Measurements from ENCODE around the gene KRT9. TPM values are rescaled to one million over a fixed set of nuclear protein-coding genes. Genes with fewer than 3 reads are reported as not detected.

KRT9 gene
- total and polyA plus RNA-seq, 2 of the 13 experiments (the other 11 are each of a cell fraction or from before 2014, with no cell fraction given): not detected

DNA sequence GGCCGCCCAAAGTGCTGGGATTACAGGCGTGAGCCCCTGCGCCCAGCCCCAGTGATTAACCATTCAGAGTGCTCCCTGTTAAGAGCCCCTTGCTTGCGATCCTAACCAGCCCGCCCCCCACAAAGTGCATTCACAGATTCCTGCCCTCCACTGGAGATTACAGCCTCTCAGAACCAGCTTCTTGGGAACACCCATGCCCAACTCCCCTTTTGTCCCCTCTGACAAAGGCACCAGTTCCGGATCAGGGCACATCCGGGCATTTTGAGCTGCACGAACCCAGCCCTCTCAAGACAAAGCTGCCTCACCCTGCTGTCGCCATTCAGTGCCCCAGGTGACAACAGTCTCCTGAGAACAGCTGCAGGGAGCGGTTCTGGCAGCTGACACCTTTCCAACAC is 42.9 kb downstream of the KRT9 start (continued):
- TF ChIP-seq, protein P1, sequence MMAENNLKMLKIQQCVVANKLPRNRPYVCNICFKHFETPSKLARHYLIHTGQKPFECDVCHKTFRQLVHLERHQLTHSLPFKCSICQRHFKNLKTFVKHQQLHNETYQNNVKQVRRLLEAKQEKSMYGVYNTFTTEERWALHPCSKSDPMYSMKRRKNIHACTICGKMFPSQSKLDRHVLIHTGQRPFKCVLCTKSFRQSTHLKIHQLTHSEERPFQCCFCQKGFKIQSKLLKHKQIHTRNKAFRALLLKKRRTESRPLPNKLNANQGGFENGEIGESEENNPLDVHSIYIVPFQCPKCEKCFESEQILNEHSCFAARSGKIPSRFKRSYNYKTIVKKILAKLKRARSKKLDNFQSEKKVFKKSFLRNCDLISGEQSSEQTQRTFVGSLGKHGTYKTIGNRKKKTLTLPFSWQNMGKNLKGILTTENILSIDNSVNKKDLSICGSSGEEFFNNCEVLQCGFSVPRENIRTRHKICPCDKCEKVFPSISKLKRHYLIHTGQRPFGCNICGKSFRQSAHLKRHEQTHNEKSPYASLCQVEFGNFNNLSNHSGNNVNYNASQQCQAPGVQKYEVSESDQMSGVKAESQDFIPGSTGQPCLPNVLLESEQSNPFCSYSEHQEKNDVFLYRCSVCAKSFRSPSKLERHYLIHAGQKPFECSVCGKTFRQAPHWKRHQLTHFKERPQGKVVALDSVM (CRISPR knock-in tag; IDR thresholded peaks at IDR 0.05): 0 out of 2 replicates have a peak, but pooled peaks have one; percentile 2
- TF ChIP-seq ZSCAN31 (CRISPR knock-in tag; IDR thresholded peaks at IDR 0.05; ENCODE audit: low read depth) (no peak), ERF (CRISPR knock-in tag; IDR thresholded peaks at IDR 0.05) (peak; percentile 3; the same call in 1 of the 2 replicates)

DNA sequence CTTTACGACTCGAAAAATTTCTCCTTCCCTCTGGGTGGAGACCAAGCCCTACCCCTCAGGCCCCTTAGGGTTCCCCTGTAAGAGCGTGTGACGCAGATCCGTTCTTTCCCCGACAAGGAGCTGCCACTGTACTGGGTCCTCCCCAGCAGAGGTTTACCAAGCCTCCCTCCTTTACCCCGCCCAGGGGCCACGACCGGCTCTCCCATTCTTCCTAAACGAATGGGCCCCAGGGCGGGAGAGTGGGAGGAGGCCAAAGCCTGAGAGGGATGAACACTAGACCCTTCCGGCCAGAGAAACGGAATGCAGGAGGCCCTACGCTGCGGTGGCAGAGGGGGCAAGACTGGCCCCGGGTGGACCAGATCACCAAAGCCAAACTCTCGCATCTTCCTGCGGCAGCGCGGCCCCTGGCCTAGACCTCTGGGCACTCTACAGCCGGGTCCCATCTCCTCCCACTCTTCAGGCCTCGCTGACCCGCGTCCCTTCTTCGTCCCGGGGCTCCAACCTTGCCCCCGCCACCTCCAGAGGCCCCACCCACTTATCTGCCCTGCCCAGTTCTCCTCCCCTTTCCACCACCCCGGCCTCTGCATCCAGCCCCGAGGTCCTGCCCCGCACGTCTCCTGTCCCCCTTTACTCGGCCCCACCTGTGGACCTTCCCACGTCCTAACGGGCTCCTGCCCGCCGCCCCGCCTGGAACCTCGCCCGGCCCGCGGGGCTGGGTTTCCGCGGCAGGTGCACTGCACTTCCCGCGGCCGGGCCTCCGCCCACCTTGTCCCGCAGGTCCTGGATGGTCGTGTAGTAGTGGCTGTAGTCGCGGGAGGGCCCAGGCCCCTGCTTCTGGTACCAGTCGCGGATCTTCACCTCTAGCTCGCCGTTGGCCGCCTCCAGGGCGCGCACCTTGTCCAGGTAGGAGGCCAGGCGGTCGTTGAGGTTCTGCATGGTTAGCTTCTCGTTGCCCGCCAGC is 44.5 kb downstream of the KRT9 start:
- H2AFZ ChIP-seq (ENCODE audit: low read length): no peak overlapping the region
- ChIA-PET POLR2A (interaction anchor here (0.8 to 3.3 kb wide), 14 partner anchors 10 to 978 kb away, joined by 3 to 26 read pairs (median 4); no protein-coding TSS in a partner anchor), CTCF (ENCODE audit: low intra/inter-chr PET ratio, low total read pairs) (interaction anchor here (1.0 kb wide), 1 partner anchor 22 kb away, joined by 5 read pairs; no protein-coding TSS in a partner anchor)
- ATAC-seq (peak; percentile 20), FAIRE-seq (no peak), DNase-seq (ENCODE audit: low spot score) (no peak)
- H3K4me2 ChIP-seq (ENCODE audit: low read depth, low read length): peak overlapping the region; percentile 84
- H3K9ac ChIP-seq (ENCODE audit: insufficient read depth, low read depth, low read length): peak overlapping the region; percentile 68
- H3K27me3 ChIP-seq (ENCODE audit: control insufficient read depth in 1 of 2, insufficient read depth in 2 of 2, low read length in 2 of 2): peaks cover 0 to 3% of the 10 kb centered on the region in 2 experiments; a peak in 1 of 5 replicates
- peaks cover 7% of the 10 kb centered on the region for H3K79me2 ChIP-seq (ENCODE audit: insufficient read depth, low read length)
- H3K27ac ChIP-seq (ENCODE audit: extremely low read length, insufficient read depth, low read length): peak overlapping the region; percentile 5
- H3K9me3 ChIP-seq (ENCODE audit: low read length): no peaks in the 10 kb centered on the region
- intact Hi-C loops (cut with micrococcal nuclease; ENCODE audit: unreplicated experiment): loop anchor here (10.0 kb wide), 1 partner anchor 623 kb away; no protein-coding TSS in a partner anchor
- TSS peak; percentile 79 for BruUV-seq (replicated peaks)
- H3K4me1 ChIP-seq (ENCODE audit: insufficient read depth, low read length): peaks cover 70% of the 10 kb centered on the region
- in situ Hi-C loops (cut with HindIII; ENCODE audit: extremely low pct_ligation_motif_present, low pct_unique_long_range_greater_than_20kb): no loop called here
- H3K4me3 ChIP-seq (replicated peaks in 1 of 3; ENCODE audit: insufficient read depth in 1 of 3, low read depth in 2 of 3, low read length in 3 of 3): peak overlapping the region; percentile 73 to 88 (median 84)
- peaks cover 0 to 2% of the 10 kb centered on the region in 2 experiments; a peak in 1 of 5 replicates for H3K36me3 ChIP-seq (replicated peaks in 1 of 2; ENCODE audit: control insufficient read depth in 1 of 2, insufficient read depth in 2 of 2, low read length in 2 of 2)
- WGBS (ENCODE audit: low lambda C conversion rate): 9% methylated on average over 58 of the region's 62 CpGs
- no peaks in the 10 kb centered on the region for H4K20me1 ChIP-seq (ENCODE audit: insufficient read depth, low read length)
- TF ChIP-seq CREB1 (IDR thresholded peaks at IDR 0.05) (no peak), CREB1 (CRISPR knock-in tag; IDR thresholded peaks at IDR 0.05) (no peak), MTA1 (CRISPR knock-in tag; IDR thresholded peaks at IDR 0.05; ENCODE audit: borderline replicate concordance) (no peak; the same call in 1 of the 2 replicates), ERF (CRISPR knock-in tag; IDR thresholded peaks at IDR 0.05) (no peak), ISX (CRISPR knock-in tag; conservative IDR thresholded peaks at IDR 0.05) (no peak), BRD4 (CRISPR knock-in tag; IDR thresholded peaks at IDR 0.05) (no peak), GZF1 (CRISPR knock-in tag; IDR thresholded peaks at IDR 0.05) (no peak), GTF3A (CRISPR knock-in tag; conservative IDR thresholded peaks at IDR 0.05) (no peak), ZNF232 (CRISPR knock-in tag; IDR thresholded peaks at IDR 0.05; ENCODE audit: borderline replicate concordance) (no peak), SMARCE1 (IDR thresholded peaks at IDR 0.05; ENCODE audit: borderline replicate concordance) (no peak), AHR (CRISPR knock-in tag; IDR thresholded peaks at IDR 0.05) (no peak)
- TF ChIP-seq, protein P2, sequence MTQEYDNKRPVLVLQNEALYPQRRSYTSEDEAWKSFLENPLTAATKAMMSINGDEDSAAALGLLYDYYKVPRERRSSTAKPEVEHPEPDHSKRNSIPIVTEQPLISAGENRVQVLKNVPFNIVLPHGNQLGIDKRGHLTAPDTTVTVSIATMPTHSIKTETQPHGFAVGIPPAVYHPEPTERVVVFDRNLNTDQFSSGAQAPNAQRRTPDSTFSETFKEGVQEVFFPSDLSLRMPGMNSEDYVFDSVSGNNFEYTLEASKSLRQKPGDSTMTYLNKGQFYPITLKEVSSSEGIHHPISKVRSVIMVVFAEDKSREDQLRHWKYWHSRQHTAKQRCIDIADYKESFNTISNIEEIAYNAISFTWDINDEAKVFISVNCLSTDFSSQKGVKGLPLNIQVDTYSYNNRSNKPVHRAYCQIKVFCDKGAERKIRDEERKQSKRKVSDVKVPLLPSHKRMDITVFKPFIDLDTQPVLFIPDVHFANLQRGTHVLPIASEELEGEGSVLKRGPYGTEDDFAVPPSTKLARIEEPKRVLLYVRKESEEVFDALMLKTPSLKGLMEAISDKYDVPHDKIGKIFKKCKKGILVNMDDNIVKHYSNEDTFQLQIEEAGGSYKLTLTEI (CRISPR knock-in tag; conservative IDR thresholded peaks at IDR 0.05): no peak
- TF ChIP-seq, protein P3, sequence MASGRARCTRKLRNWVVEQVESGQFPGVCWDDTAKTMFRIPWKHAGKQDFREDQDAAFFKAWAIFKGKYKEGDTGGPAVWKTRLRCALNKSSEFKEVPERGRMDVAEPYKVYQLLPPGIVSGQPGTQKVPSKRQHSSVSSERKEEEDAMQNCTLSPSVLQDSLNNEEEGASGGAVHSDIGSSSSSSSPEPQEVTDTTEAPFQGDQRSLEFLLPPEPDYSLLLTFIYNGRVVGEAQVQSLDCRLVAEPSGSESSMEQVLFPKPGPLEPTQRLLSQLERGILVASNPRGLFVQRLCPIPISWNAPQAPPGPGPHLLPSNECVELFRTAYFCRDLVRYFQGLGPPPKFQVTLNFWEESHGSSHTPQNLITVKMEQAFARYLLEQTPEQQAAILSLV (CRISPR knock-in tag; IDR thresholded peaks at IDR 0.05; ENCODE audit: borderline replicate concordance): peak; percentile 90; the same call in 1 of the 2 replicates
- TF ChIP-seq, protein P4, sequence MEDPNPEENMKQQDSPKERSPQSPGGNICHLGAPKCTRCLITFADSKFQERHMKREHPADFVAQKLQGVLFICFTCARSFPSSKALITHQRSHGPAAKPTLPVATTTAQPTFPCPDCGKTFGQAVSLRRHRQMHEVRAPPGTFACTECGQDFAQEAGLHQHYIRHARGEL (CRISPR knock-in tag; IDR thresholded peaks at IDR 0.05): 0 out of 2 replicates have a peak, but pooled peaks have one; percentile 48

All from HepG2 (cell line).